HG03139 (cell line): ENCODE measurements around the gene FIGNL2.
"Not testable (repeated sequence)": the region's sequence is repeated elsewhere in the genome, so short reads cannot be mapped to it uniquely, and the experiment has no call there.

Experiments
- ATAC-seq: cut with Tn5 transposase; IDR thresholded peaks from one replicate; pipeline ENCODE4 v1.9.1; 2021; ENCODE audit not compliant: unreplicated experiment

FIGNL2 gene

DNA sequence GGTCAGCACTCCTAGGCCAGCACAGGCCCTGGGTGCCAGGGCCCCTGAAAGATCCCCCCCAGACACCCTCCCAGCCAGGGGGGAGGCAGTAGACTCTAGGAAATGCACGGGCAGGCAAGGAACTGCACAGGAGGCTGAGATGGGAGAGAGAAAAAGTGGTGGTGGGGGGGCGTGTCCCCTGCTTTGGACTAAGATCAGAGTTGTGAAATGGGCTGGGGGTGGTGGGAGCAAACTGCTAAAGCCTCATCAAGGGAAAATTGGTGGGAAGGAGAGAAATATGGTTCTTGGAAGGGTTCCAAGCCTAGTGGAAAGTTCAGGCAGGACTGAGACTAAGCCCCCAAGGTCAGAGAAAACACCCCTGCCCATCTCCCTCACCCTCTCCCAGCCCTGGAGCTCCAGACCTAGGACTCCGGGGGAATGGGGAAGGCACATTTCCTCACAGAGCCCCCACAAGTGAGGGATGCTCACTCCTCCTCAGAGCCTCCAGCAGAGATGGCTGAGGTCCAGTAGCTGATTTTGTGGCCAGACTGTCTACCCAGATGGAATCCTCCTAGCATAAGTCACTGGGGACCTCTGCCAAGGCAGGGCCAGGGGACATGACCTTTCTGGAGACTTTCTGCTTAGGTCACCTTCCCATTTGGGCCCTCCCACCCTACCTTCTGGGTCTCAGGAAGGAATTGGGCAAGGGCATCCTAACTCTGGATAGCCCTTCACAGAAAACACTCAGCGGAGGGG lies 29.8 kb downstream of the FIGNL2 start:
- no peak for ATAC-seq

DNA sequence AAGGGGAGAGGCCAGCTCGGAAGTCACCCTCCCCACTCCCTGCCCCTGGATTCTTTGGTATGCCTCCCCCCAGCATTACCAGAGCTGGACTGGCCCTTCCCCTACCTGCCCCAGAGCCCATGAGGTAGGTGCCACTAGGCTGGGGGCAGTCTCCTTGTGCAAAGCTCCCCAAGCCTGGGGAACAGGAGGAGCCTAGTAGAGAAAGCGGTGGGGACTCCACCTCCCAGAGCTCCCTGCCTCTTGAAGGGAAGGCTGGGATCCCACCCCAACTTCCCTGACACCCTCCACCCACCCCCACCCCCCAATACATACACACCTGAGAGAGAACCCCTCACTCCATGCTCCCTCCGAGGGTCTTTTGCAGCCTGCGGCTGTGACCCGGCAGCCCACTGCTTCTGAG lies 30.4 kb downstream of the FIGNL2 start:
- ATAC-seq, result no peak

DNA sequence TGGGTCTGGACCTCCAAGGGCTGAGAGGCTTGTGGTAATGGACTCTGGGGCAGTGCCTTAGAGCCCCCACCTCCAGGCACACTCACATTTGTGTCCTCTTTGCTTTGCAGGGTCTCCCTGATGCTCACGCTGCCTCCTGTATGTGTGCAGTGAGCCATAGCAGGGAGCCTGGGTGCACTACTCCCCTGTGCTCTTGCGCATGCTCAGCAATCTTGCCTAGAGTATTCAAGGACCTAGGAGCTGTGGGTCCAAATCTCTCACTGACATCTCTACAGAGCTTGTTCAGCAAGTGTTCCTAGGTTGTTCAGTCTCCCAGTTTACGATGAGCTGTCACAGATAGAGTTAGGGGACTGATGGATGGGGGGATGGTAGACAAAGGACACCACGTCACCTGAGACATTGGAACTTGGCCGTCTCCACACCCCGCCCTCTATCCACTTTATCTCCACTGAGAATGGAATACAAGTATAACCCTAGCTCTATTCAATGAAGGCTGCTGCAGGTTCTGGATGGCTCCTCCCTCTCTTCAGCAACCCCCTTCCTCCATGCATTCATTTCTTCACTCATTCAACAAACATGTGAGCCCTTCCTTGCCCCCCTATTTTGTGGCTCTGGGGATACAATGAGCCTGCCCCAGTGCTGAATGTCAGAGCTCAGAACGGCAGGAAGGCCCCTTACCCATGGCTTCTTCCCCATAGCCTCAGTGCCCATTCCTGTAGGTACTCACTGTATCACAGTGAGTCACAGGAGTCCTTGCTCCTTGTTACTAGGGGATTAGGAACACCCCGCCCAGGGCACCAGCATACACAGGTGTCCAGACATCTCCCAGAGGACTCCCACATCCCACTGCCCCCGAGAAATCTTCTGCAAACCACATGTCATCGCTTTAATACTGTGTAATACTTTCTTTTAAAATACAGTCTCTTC lies 31.2 kb downstream of the FIGNL2 start:
- ATAC-seq, result no peak

DNA sequence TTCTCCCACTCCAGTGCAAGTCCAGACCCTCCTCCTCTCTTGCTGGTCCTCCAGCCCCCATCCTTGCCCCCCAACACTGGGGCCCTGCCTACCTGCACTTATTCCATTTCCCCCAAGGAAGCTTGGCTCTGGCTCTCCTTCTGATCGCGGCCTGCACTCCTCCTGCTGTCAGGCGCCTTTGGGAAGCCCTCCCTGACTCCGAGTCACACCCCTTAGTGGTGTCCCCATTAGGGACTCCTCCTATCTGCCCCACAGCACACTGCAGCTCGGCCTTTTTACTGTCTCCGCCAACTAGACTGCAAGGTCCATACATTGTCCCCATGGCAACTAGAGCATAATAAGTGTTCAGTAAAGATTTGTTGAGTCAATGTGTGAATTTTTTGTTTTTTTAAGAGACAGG lies 32.9 kb downstream of the FIGNL2 start:
- ATAC-seq, result no peak

DNA sequence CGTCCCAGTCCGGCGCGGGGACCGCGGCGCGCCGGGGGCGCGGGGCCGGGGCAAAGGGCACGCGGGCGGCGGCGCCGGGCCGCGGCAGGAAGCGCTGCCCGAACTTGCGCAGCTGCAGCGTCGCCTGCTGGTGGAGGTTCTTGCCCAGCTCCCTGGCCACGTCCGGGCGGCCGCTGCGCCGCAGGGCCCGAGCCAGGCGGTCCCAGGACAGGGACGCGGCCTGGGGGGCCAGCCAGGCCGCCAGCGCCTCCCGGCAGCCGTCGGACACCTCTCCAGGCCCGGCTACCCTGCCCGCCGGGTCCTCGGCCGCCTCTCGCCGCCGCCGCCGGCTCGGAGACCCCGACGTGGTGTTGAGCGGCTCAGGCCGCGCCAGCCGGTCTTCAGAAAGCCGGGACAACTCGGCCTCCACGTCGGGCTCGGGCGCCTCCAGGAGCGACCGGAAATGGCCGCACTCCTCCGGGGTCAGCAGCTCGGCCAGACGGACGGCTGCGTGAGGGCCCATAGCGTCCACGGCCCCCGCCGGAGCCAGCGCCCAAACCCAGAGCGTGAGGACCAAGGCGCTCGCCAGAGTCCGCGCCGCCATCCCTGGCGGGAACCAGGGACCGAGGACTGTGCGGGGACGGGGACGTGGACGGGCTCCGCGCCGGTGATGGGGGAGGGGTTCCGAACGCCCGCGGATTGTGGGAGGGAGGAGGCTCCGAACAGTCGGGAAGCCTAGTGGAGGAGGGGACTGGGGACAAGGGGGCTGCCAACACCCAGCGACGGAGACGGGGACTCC lies 34.0 kb downstream of the FIGNL2 start:
- no peak for ATAC-seq

DNA sequence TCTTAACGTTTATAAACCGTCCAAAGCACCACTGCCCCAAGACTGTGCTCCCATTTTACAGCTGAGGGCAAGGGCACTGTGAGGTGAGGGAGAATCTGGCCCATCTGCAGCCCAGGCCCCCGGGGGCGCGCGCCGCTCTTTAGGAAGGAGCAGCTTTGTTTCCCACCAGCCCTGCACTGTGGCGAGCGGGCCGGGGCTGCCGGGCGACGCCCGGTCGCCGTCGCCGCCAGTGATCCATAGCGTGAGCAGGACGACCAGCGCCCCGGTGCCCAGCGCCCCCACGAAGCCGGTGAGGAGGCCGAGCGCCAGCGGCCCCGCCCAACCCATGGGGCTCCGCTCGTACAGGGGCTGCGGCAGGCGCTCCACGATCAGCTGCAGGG lies 34.6 kb downstream of the FIGNL2 start:
- ATAC-seq, result no peak

DNA sequence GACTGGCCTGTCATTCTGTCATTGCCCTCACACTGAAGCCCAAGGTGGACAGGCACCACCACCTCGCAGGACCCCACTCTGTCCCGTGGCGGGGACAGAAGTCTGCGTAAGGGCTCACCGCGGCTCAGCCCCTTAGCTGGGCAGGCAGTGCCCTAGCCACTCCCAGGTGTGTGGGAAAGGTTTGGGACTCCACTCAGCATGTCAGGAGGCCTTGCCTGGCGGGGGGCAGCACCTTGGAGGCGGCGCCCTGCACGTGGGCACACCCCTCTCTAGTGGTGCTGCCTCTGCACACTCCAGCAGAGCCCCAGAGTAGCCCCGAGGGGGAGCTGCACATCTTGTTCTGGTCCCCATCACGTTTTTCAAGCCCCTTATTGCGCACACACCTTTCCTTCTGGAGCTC lies 35.6 kb downstream of the FIGNL2 start:
- ATAC-seq, result no peak

DNA sequence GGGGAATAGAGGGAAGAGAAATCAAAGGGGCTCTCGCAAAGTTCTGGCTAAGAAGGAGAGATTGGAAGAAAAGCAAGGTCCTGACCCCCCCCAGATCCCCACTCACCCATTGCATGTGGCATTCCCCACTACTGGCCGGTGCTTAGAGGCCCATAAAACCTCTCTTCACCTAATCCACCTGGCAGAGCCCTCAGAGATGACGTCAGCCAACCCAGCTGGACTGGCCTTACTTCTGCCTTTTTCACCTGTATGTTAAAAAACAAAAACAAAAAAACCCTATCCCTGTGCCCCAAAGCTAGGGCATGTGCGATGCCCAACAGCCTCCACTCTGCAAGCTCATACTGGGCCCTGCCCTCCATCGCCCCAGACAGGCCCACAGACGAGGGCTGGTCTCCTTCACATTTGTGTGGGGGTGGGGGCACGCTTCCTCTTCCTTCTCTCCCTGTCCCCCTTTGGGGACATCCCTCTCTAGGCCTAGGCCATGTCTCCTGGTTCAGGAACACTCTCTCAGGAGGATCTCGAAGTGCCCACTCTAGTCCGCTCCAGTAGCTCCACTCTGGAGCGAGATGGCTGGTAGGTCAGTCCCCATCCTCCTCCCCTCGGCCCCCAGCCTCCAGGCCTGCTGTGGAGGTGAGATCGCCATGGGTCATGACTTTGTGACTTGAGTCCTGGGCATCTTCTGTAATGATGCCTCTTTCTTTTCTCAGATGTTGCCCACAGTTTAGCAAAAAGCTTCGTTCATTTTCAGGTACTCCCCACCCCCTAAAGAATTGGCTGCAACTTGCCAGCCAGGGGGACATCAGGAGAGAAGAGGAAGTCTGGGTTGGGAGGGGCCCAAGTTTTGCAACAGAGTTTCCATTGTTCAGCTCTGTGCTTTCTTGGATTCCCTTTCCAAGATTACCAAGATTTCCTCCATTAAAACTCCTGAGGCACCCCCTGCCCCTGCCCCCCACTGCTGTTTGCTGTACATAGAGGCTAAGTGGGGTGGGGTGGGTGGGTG lies 37.0 kb downstream of the FIGNL2 start:
- no peak for ATAC-seq

DNA sequence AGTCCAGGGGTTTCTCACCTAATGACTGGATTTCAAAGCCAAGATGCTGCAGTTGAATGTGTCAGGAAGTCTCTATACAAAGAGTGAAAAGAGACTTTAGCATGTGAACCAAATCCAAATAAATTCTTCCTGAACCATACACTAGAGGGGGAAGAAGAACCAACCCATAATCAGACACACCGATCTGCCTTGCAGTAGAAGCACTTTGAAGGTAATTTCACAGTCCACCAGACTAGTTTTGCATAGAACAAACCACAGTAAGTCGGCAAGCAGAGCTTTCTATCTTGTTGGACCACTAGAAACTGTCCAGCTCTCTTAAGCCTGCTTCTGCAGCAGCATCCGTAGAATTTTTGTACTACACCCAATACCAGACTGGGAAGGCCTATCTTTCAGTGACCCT lies 39.3 kb downstream of the FIGNL2 start:
- ATAC-seq, result no peak

DNA sequence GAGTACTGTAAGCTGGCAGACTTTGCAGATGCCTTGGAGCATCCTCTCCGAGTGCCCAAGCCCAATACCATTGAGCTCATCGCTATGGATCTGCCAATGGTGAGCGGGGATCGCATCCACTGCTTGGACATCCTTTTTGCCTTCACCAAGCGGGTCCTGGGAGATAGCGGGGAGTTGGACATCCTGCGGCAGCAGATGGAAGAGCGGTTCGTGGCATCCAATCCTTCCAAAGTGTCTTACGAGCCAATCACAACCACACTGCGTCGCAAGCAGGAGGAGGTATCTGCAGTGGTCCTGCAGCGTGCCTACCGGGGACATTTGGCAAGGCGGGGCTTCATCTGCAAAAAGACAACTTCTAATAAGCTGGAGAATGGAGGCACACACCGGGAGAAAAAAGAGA lies 41.6 kb downstream of the FIGNL2 start:
- ATAC-seq, result no peak

DNA sequence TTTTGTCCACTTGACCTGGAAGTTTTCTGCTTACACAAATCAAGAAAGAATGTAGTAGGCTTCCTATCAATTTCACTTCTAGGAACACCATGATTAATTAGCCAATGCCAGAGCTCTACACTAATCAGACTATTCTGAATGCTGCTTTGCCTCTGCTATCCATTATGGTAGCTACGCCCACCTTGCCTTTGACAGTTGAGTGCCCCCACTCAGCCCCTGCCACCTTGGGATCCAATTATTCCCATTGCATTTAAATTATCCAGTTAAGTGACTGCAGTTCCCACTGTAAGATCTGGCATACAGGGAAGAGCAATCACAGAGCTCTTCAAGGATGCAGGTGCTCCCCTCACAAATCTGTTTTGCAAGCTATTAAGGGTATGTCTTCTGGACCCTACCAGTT lies 47.5 kb downstream of the FIGNL2 start:
- no peak for ATAC-seq

DNA sequence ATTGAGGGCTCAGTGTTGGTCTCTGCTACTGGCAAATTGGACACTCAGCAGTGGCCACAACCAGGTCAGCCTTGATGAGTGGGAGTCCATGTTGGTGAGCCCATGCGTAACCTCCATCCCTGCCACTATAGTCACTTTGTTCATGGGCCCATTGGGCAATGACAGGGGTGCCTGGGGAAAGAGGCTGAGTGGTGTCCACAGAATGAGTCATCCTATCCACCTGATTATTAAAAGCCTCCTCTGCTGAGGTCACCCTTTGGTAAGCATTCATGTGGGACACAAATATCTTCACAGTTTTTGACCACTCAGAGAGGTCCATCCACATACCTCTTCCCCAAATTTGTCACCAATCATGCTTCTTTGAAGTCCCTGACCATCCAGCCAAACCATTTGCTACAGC lies 50.0 kb downstream of the FIGNL2 start:
- ATAC-seq, result no peak

DNA sequence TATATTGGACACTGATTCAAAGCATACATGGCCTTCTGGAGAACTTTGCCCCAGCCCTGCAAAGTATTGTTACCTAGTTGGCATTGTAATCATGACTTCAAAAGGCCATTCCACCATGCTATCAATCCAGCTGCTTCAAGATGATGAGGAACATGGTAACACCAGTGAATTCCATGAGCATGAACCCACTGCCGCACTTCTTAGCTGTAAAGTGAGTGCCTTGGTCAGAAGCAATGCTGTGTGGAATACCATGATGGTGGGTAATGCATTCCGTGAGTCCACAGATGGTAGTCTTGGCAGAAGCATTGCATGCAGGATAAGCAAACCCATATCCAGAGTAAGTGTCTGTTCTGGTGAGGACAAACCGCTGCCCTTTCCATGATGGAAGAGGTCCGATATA lies 50.5 kb downstream of the FIGNL2 start:
- ATAC-seq, result not testable (repeated sequence)

DNA sequence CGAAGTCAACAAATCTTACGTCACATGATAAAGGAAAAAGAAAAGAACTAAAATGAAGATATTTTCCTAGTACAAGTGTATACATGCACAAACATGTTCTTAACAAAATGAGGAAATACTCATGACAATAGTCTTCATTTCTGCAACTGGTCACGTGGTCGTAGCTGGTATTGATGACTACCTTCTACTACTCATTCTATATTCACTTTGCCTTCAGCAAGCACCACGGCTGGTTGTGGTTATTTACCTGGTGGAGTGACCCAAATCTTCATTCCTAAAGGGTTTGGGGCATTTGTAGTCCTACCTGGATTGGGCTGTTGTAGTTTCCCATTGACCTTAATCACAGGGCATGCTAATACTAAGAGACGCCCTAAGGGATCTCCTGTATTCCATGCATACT lies 51.2 kb downstream of the FIGNL2 start:
- ATAC-seq, result no peak

DNA sequence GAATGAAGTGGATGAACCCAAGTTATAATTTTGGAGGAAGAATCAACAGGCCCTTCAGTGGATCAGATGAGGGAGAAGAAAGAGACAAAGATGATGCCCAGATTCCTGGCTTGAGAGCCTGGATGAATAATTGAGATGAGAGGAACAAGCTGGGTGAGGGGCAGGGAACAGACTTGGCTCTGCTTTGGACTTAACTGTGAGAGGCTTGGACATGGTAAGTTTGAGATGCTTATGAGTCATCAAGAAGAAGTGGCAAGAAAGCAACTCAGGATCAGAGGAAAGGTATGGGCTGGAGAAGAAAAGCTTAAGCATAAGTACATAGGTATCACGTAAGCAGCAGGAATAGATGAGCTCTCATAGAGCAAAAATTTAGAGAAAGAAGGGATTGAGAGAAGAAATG lies 55.3 kb downstream of the FIGNL2 start:
- no peak for ATAC-seq

DNA sequence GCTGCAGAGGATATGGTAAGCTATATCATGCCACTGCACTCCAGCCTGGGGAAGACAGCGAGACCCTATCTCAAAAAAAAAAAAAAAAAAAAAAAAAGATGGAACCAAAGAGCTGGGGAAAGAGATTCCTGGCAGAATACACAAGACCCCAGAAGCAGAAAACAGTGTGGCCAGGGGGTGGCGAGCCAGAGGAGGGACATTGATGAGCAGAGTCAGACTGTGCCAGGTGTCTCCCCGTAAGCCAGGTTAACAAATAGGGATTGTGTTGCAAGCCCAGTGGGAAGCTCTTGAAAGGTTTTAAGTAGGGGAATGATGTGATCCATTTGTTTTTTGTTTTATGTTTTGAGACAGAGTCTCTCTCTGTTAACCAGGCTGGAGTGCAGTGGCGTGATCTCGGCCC lies 56.1 kb downstream of the FIGNL2 start:
- no peak for ATAC-seq

DNA sequence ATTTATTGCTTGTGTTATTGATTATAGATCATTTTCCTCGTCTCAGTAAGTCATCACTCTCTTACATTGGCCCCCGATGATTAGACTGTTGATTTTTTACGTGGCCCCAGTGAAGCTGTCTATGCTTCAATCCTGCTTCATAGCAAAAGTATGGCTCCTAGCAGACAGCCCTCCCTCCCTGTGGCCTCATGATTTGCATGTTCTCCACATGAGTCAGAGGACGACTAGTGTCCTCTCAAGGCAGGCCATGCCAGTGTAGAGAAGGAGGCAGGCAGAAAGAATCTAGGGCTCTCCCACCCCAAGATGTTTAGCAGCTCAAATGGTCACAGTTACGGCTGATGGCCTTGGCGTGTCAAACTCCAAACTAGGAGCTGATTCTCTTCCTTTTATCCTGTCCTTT lies 59.6 kb downstream of the FIGNL2 start:
- ATAC-seq, result no peak

DNA sequence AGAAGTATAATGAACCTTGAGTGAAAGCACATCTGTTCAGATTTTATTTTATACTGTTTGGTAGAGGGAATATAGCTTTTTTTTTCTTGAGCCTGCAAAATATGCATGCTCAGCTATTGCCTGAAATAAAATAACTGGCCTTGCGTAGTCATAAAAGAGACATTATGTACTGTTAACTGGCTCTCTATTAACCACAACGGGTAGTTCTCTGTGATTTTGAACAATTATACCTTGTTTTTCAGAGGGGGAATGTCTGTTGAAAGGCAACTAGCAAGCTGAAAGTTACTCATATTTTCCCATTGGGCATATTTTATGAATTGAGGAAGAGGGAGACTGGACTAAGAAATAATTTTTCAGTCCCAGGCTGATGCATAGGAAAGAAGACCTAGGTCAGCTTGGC lies 62.6 kb downstream of the FIGNL2 start:
- no peak for ATAC-seq

DNA sequence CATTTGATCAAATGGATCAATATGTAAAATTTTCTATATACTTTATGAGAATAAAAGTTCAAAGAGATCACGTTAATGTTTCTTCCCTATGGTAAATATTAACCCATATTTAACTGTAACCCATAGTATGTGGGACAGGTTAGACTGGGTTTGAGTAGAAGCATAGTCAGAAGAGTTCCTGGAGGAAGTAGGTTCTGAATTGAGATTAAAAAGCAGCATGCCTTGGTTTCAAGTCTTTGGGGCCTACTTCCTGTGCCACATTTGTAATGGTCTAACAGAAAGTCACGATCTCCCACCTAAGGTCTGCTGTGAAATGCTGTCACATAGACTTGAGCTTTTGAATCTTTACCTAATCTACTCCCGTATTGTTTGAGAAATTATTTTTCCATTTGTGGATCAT lies 63.8 kb downstream of the FIGNL2 start:
- no peak for ATAC-seq

DNA sequence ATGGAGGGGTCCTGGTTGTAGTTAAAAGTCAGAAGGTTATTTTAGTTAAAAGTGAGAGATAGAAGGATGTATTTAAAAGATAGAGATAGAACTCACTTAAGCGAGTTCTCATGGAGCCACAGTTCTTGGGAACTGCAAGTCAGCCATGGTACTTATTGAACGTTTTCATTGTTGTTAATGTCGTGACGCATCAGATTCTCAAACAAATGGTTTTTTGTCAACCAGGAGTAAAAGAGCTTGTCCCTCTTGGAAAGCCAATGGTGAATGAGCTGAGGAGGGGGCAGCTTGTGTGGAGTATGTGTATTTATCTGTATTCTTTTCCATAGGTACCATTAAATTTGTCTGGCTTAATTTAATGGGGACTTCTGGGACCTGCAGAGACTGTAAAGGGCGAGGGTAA lies 68.6 kb downstream of the FIGNL2 start:
- no peak for ATAC-seq
